LNCaP clone FGC (cell line): ENCODE data around the gene SLC30A3.

ENCODE experiments used
- DNase-seq: peaks from one replicate; pipeline ENCODE4 v3.0.0-alpha.2; 2011; ENCODE audit warnings: low read depth
- H3K4me3 ChIP-seq: 2 replicates; pipeline ENCODE4 v1.5.1; 2011; ENCODE audit warnings: mild to moderate bottlenecking, low read depth, low read length, control low read depth
- CTCF ChIP-seq: IDR thresholded peaks from 2 replicates; pipeline ENCODE4 v1.5.1; 2012; ENCODE audit warnings: mild to moderate bottlenecking; ENCODE audit not compliant: control insufficient read depth, insufficient read depth; ENCODE audit errors: extremely low read depth

Gene SLC30A3

GRCh38 chr2:27262379-27263286 lies at the start of gene SLC30A3:
SLC30A3 (minus strand) TSS chr2:27263047; CDS start chr2:27262906, 141 bp downstream.
- peak within 1 kb of the TSS; percentile 43 for H3K4me3 ChIP-seq
- TF ChIP-seq CTCF, result no peak
- DNase-seq, result no peak

GRCh38 chr2:27312152-27312551 lies 49.3 kb upstream of the SLC30A3 start:
- no peak overlapping the region for H3K4me3 ChIP-seq
- no peak for DNase-seq
- no peak for TF ChIP-seq CTCF

DNA sequence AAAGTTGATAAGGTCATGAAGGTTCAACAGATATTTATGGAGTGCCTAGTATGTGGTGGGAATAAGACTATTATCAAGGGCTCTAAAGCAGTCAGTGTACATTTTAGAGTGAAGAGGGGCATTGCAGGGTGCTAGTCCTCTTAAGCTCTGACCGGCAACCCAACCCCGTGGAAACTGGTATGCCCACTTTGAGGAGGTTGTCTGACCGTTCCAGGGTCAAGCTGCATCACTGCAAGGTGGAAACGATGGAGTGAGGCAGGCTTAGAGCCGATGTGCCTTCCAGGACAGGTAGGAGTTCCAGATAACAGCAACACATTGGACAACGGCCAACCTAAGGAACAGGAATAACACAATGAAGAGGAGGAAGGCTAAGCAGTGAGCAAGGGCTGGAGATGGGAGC lies 46.8 kb upstream of the SLC30A3 start:
- H3K4me3 ChIP-seq, result no peak overlapping the region
- TF ChIP-seq CTCF, result no peak
- DNase-seq, result no peak

DNA sequence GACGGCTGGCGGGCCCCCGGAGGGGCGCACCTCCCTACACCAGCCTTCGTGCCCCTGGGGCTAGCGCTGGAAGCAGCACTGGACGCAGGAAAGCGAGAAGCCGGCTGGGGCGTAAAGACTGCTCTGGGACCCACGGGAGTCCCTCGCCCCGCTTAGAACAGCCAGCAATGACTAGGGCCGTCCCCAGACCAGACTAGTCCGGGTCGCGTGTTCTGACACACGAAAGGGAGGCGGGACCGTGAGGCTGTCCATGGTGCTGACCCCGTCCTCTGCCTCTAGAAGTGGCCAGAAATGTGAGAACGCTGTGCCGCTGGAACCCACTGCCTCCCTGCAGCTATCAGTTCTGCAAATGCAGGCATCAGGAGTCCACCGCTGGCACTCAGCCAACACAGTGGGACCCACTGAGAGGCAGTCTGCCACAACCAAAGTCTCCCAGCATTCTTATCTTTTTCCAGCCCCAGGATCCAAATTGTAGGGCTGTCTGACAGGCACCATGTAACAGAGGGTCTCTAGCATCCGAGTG lies 45.6 kb upstream of the SLC30A3 start, which contains the start of gene UCN:
UCN (minus strand) TSS at position 87 of the 523 bp plus-strand sequence. CDS start 550 bp downstream, outside the sequence.
- no peak for TF ChIP-seq CTCF

GRCh38 chr2:27307545-27308358 lies 44.9 kb upstream of the SLC30A3 start:
- no peak overlapping the region for H3K4me3 ChIP-seq
- no peak for TF ChIP-seq CTCF

More for the DNA sequence above, 45.6 kb upstream of the SLC30A3 start, which contains the start of gene UCN:
- no peak for DNase-seq
- no peak within 1 kb of the TSS for H3K4me3 ChIP-seq

GRCh38 chr2:27307287-27307544 lies 44.4 kb upstream of the SLC30A3 start:
- H3K4me3 ChIP-seq, result no peak overlapping the region
- DNase-seq, result no peak
- no peak for TF ChIP-seq CTCF

More at GRCh38 chr2:27307545-27308358, 44.9 kb upstream of the SLC30A3 start:
- no peak for DNase-seq
